ENCODE data around the gene LIME1. TPM values are rescaled to one million over a fixed set of nuclear protein-coding genes. Genes with fewer than 3 reads are reported as not detected.

LIME1 gene
- total and polyA plus RNA-seq, 2 of the 8 experiments (the other 6 are each of a cell fraction or from before 2014, with no cell fraction given): 4.5 to 5.9 TPM

DNA sequence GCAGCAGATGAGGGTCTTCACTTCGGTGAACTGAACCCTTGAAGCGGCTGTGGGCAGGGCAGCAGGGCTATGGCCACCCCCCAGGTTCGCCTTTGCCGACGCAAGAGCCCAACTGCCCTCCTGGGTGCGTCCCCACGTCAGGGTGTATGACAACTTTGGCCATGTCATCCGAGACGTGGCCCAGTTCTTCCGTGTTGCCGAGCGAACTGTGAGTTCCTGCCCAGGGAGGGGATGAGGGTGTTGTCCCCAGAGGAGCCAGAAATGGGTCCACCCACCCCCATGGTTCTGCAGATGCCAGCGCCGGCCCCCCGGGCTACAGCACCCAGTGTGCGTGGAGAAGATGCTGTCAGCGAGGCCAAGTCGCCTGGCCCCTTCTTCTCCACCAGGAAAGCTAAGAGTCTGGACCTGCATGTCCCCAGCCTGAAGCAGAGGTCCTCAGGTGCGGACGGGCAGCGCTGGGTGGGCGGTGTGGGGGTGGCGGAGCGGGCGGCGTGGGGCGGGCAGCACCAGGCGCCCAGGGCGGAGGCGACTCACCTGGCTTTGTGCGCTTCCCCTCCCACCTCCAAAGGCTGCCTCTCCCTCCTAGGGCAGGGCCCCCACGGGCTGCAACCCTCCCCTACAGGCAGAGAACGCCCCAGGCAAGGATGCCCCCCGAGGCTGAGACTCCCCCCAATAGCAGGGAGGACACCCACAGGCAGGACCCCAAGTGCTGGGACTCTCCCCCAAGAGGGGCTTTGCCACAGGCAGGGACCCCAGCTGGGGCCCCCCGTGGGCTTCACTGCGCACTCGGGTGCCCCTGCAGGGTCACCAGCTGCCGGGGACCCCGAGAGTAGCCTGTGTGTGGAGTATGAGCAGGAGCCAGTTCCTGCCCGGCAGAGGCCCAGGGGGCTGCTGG, 46.2 kb upstream of the LIME1 start (continued):
- TF ChIP-seq RNF2 (IDR thresholded peaks at IDR 0.05; ENCODE audit: borderline replicate concordance, low read depth, low read length, missing control alignments, poor library complexity, severe bottlenecking): no peak
- no peak for TF ChIP-seq KDM5A (IDR thresholded peaks at IDR 0.05; ENCODE audit: low read length)
- no peak for TF ChIP-seq SP4 (IDR thresholded peaks at IDR 0.05; ENCODE audit: low read length)
- no peak for TF ChIP-seq RXRA (IDR thresholded peaks at IDR 0.05; ENCODE audit: insufficient read depth, low read depth, low read length)
- no peak for TF ChIP-seq YY1 (IDR thresholded peaks at IDR 0.05; ENCODE audit: low read depth, low read length)
